SKM-1 (cell line): ENCODE results near the gene CYBC1.
"Not testable (repeated sequence)": the region's sequence is repeated elsewhere in the genome, so short reads cannot be mapped to it uniquely, and the experiment has no call there.

ENCODE experiments used
- DNase-seq: peaks from one replicate; lab custom pipeline; 2025; ENCODE audit not compliant: unreplicated experiment; lab: John Stamatoyannopoulos, UW

Gene CYBC1

GRCh38 chr17:82435601-82436583, 14.7 kb downstream of the CYBC1 start:
- no peak for DNase-seq

GRCh38 chr17:82435103-82435502, 15.4 kb downstream of the CYBC1 start:
- no peak for DNase-seq

- no peak for DNase-seq
These were observed 16.4 kb downstream of the CYBC1 start for GRCh38 chr17:82434216-82434565.

- no peak for DNase-seq
These were observed 16.9 kb downstream of the CYBC1 start for GRCh38 chr17:82433560-82434215.

- DNase-seq, result no peak
These were observed 18.5 kb downstream of the CYBC1 start for GRCh38 chr17:82432017-82432416.

GRCh38 chr17:82429824-82430223, 20.7 kb downstream of the CYBC1 start:
- DNase-seq, result no peak

GRCh38 chr17:82428546-82428945, 22.0 kb downstream of the CYBC1 start:
- no peak for DNase-seq

GRCh38 chr17:82424863-82425159, 25.7 kb downstream of the CYBC1 start:
- no peak for DNase-seq

- peak; percentile 45 for DNase-seq
These were observed 26.3 kb downstream of the CYBC1 start for GRCh38 chr17:82424001-82424862.

GRCh38 chr17:82419540-82419939, 31.0 kb downstream of the CYBC1 start:
- no peak for DNase-seq

- peak; percentile 77 for DNase-seq
These were observed 32.3 kb downstream of the CYBC1 start, which contains the start of the genes HEXD and OGFOD3 for GRCh38 chr17:82418001-82418986. TSS of gene HEXD (plus strand) at chr17:82418347. CDS start at chr17:82419800, 1,453 bp downstream. TSS of gene OGFOD3 (minus strand) at chr17:82418586. CDS start at chr17:82418485, 101 bp downstream.

GRCh38 chr17:82416771-82417170, 33.8 kb downstream of the CYBC1 start:
- DNase-seq, result no peak

- no peak for DNase-seq
These were observed 34.3 kb downstream of the CYBC1 start for GRCh38 chr17:82416264-82416663.

GRCh38 chr17:82415786-82416185, 34.8 kb downstream of the CYBC1 start:
- no peak for DNase-seq

GRCh38 chr17:82415336-82415735, 35.2 kb downstream of the CYBC1 start:
- DNase-seq, result no peak

- DNase-seq, result no peak
These were observed 35.8 kb downstream of the CYBC1 start for GRCh38 chr17:82414548-82415281.

GRCh38 chr17:82412535-82413520, 37.7 kb downstream of the CYBC1 start:
- DNase-seq, result no peak

- not testable (repeated sequence) for DNase-seq
These were observed 38.5 kb downstream of the CYBC1 start for GRCh38 chr17:82412081-82412480.
